Kidney (tissue), 14 donors: ENCODE measurements around the gene CAPNS1. TPM values are rescaled to one million over a fixed set of nuclear protein-coding genes. Genes with fewer than 3 reads are reported as not detected.
"Not testable (repeated sequence)": the region's sequence is repeated elsewhere in the genome, so short reads cannot be mapped to it uniquely, and the experiment has no call there.

Experiments
- DNase-seq, 5 donors: peaks; one replicate each; pipeline ENCODE4 v3.0.0-alpha.2; 2013 to 2020
- FAIRE-seq: peaks from 2 replicates; lab custom pipeline; 2012; peaks lifted over from hg19 to GRCh38; lab: Jason Lieb, UNC
- H3K27ac ChIP-seq, 2 donors: one replicate each; pipeline ENCODE4 v1.7.0; 2013; ENCODE audit warnings: low read depth in 2 of 2, low read length in 2 of 2, inconsistent platforms in 1 of 2
- H3K27me3 ChIP-seq: one replicate; pipeline ENCODE4 v1.7.1; 2013; ENCODE audit warnings: low read length, inconsistent platforms; ENCODE audit not compliant: control insufficient read depth, insufficient read depth
- H3K36me3 ChIP-seq, 3 donors: one replicate each; pipeline versions ENCODE4 v1.7.0 to v1.7.1; 2013; ENCODE audit warnings: low read length in 3 of 3, control low read depth in 1 of 3, inconsistent platforms in 1 of 3; ENCODE audit not compliant: insufficient read depth in 3 of 3, control insufficient read depth in 2 of 3
- H3K4me1 ChIP-seq, 3 donors: one replicate each; pipeline versions ENCODE4 v1.7.0 to v1.7.1; 2013; ENCODE audit warnings: low read length in 3 of 3, inconsistent platforms in 1 of 3, low read depth in 1 of 3; ENCODE audit not compliant: control insufficient read depth in 2 of 3, insufficient read depth in 2 of 3
- H3K4me3 ChIP-seq, 3 donors: one replicate each; pipeline versions ENCODE4 v1.7.0 to v1.8.1; 2013; ENCODE audit warnings: low read length in 3 of 3, control low read depth in 1 of 3, inconsistent platforms in 1 of 3
- H3K9ac ChIP-seq, 3 donors: one replicate each; pipeline versions ENCODE4 v1.7.0 to v1.7.1; 2013; ENCODE audit warnings: low read length in 3 of 3, control low read depth in 1 of 3, inconsistent platforms in 1 of 3
- H3K9me3 ChIP-seq, 3 donors: one replicate each; pipeline versions ENCODE4 v1.7.0 to v1.7.1; 2013; ENCODE audit warnings: low read length in 3 of 3, control low read depth in 1 of 3, inconsistent platforms in 1 of 3; ENCODE audit not compliant: control insufficient read depth in 2 of 3, insufficient read depth in 1 of 3
- intact Hi-C: fragments of 100-400 bp; cut with DNase I; formaldehyde crosslinking; loops from one replicate; pipeline ENCODE4 v1.11.1; 2022
- polyA plus RNA-seq: library from polyadenylated mRNA; stranded (reverse); fragments of 350-450 nt; fragmentation: Illumina TruSeq; extraction: RNeasy Lipid Tissue Mini Kit (QIAGEN cat#74804); gene quantifications from one replicate; pipeline ENCODE4 v1.2.3, GENCODE V29; 2014; ENCODE audit warnings: low read depth, low replicate concordance; ENCODE audit not compliant: insufficient read depth
- total RNA-seq: library from RNA; stranded (reverse); fragmentation: NEBNext Ultra II Directional; extraction: Animal tissue kit (Norgen Biotek cat#: 25700); gene quantifications from one replicate; pipeline ENCODE4 v1.2.1, GENCODE V29; 2021
- TF ChIP-seq, protein P1 (sequence below): IDR thresholded peaks from 3 replicates; pipeline ENCODE4 v1.5.1; 2012; ENCODE audit warnings: mild to moderate bottlenecking, moderate library complexity, borderline replicate concordance; ENCODE audit not compliant: insufficient read depth; ENCODE audit errors: extremely low read depth
- donor health status: control.
- donor health status: control.
- donor health status: control.
- donor health status: control.
- donor health status: control.
- donor health status: DM: yes; HTN: yes; CAD: no.
- donor health status: Normal renal cell carcinoma (clear cell type).

The CAPNS1 gene
- total and polyA plus RNA-seq, 2 donors from 2014 or later = 861 to 1,098 TPM

DNA sequence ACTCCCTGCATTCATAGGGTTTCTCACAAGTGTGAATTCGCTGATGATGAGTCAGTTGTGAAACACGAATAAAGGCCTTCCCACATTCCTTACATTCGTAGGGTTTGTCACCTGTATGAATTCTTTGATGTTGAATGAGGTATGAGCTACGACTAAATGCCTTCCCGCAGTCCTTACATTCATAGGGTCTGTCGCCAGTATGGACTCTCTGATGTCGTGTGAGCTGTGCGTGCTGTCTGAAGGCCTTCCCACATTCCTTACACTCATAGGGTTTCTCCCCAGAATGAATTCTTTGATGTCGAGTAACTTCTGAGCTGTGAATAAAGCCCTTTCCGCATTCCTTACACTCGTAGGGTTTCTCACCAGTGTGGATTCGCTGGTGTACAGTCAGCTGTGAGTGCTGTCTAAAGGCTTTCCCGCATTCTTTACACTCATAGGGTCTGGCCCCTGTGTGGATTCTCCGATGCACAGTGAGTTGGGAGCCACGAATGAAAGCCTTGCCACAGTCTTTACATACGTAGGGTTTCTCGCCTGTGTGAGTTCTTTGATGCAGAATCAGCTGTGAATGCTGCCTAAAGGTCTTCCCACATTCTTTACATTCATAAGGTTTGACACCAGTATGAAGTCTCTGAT, 42.9 kb downstream of the CAPNS1 start:
- Histone ChIP-seq H3K4me1 (no peaks in the 10 kb centered on the region), H3K27ac (no peak overlapping the region), H3K27me3 (no peaks in the 10 kb centered on the region), H3K9ac (no peak overlapping the region), H3K4me3 (no peak overlapping the region), H3K9me3 (no peaks in the 10 kb centered on the region), H3K36me3 (peaks cover 0 to 11% (median 6%) of the 10 kb centered on the region in 3 donors)
- TF ChIP-seq, protein P1, sequence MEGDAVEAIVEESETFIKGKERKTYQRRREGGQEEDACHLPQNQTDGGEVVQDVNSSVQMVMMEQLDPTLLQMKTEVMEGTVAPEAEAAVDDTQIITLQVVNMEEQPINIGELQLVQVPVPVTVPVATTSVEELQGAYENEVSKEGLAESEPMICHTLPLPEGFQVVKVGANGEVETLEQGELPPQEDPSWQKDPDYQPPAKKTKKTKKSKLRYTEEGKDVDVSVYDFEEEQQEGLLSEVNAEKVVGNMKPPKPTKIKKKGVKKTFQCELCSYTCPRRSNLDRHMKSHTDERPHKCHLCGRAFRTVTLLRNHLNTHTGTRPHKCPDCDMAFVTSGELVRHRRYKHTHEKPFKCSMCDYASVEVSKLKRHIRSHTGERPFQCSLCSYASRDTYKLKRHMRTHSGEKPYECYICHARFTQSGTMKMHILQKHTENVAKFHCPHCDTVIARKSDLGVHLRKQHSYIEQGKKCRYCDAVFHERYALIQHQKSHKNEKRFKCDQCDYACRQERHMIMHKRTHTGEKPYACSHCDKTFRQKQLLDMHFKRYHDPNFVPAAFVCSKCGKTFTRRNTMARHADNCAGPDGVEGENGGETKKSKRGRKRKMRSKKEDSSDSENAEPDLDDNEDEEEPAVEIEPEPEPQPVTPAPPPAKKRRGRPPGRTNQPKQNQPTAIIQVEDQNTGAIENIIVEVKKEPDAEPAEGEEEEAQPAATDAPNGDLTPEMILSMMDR = no peak
- FAIRE-seq (no peak), DNase-seq (no peak)
- intact Hi-C loops = no loop called here

DNA sequence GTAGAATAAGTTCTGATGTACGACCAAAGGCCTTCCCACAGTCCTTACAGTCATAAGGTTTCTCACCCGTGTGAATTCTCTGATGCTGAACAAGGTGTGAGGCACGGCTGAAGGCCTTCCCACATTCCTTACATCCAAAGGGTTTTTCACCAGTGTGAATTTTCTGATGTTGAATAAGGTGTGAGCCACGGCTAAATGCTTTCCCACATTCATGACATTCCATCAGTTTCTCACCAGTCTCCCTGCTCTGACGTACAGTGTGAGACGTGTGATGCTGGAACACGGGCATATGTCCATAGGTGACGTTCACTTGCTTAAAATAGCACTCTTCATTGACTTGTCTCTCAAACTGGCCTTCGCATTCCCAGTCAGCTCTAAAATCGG, 43.4 kb downstream of the CAPNS1 start:
- no peak overlapping the region for H3K27ac ChIP-seq
- no peak overlapping the region for H3K4me3 ChIP-seq
- H3K9me3 ChIP-seq = no peaks in the 10 kb centered on the region
- DNase-seq = peak in 1 of 5 donors; percentile 14
- intact Hi-C loops = no loop called here
- TF ChIP-seq, protein P1 = no peak
- no peaks in the 10 kb centered on the region for H3K4me1 ChIP-seq
- H3K27me3 ChIP-seq = no peaks in the 10 kb centered on the region
- no peak overlapping the region for H3K9ac ChIP-seq
- H3K36me3 ChIP-seq = peaks cover 0 to 11% (median 6%) of the 10 kb centered on the region in 3 donors
- FAIRE-seq = no peak

DNA sequence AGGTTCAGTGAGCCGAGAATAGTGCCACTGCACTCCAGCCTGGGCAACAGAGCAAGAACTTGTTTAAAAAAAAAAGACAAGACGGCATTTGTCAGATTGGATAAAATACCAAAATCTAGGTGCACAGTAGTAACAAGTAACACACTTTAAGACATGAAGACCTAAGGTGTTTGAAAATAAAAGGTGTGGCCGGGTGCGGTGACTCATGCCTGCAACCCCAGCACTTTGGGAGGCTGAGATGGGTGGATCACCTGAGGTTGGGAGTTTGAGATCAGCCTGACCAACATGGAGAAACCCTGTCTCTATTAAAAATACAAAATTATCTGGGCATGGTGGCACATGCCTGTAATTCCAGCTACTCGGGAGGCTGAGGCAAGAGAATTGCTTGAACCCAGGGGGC, 46.9 kb downstream of the CAPNS1 start:
- DNase-seq, H3K27ac ChIP-seq, H3K4me1 ChIP-seq, H3K9ac ChIP-seq, intact Hi-C loops, H3K27me3 ChIP-seq, H3K9me3 ChIP-seq, FAIRE-seq, H3K4me3 ChIP-seq: not testable (repeated sequence)
- H3K36me3 ChIP-seq = peaks cover 0 to 11% (median 6%) of the 10 kb centered on the region in 3 donors

DNA sequence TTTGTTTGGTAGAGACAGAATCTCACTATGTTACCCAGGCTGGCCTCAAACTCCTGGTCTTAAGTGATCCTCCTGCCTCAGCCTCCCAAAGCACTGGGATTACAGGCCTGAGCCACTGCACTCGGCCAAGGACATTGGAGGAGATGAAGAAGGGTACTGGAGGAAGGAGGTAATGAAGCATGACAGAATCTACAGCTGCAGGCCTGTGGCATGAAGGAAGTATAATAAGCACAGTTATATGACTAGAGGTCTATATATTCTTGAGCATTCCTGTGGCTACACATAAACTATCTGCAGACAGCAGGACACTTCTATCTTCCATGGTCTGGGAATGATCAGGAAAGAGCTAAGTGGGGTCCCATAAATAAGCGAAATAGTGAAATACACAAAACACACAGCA, 56.4 kb downstream of the CAPNS1 start:
- H3K27me3 ChIP-seq = no peaks in the 10 kb centered on the region
- intact Hi-C loops = no loop called here
- H3K36me3 ChIP-seq = peaks cover 0 to 9% (median 5%) of the 10 kb centered on the region in 3 donors
- H3K9ac ChIP-seq = no peak overlapping the region
- no peak overlapping the region for H3K4me3 ChIP-seq
- FAIRE-seq (no peak), DNase-seq (no peak)
- TF ChIP-seq, protein P1 = no peak
- no peaks in the 10 kb centered on the region for H3K9me3 ChIP-seq
- H3K4me1 ChIP-seq = no peaks in the 10 kb centered on the region
- no peak overlapping the region for H3K27ac ChIP-seq
